HepG2 (cell line): ENCODE measurements around the gene VPS26A. TPM values are rescaled to one million over a fixed set of nuclear protein-coding genes. Genes with fewer than 3 reads are reported as not detected.

Experiments used
- ATAC-seq: fragments of 200-7000 bp; cut with Tn5 transposase; 3 replicates; pipeline ENCODE4 v1.9.1; 2020; ENCODE audit warnings: mild to moderate bottlenecking, moderate library complexity
- BruUV-seq: library from RNA; stranded (reverse); fragments of 400-500 nt; replicated peaks from 2 replicates; lab custom pipeline; 2021; lab: Mats Ljungman, UMichigan
- CTCF ChIA-PET: fragments of 300-600 bp; formaldehyde crosslinking; extraction: SDS; loops from one replicate; lab custom pipeline; 2021; ENCODE audit warnings: low total read pairs, inconsistent platforms, low intra/inter-chr PET ratio; lab: Yijun Ruan, JAX
- POLR2A ChIA-PET: fragments of 350-600 bp; sonication (Branson Sonifier 250); formaldehyde crosslinking; loops from one replicate; lab custom pipeline; 2020; ENCODE audit warnings: antibody characterized with exemption, inconsistent platforms; lab: Yijun Ruan, JAX
- DNase-seq: peaks from one replicate; pipeline ENCODE4 v3.0.0-alpha.2; 2015; ENCODE audit warnings: low spot score
- FAIRE-seq: peaks from 3 replicates; lab custom pipeline; 2011; peaks lifted over from hg19 to GRCh38; lab: Jason Lieb, UNC
- H2AFZ ChIP-seq: one replicate; pipeline ENCODE4 v1.6.1; 2011; ENCODE audit warnings: low read length, inconsistent platforms
- H3K27ac ChIP-seq: fragments of 300-600 bp; 3 replicates; pipeline ENCODE4 v1.8.0; 2011; ENCODE audit warnings: mixed run types, mild to moderate bottlenecking, mixed read lengths, low read length, inconsistent platforms; ENCODE audit not compliant: insufficient read depth; ENCODE audit errors: extremely low read length
- H3K27me3 ChIP-seq, 2 experiments: fragments of 200-600 bp in 1 of 2; 2 replicates in 1 of 2; 3 replicates in 1 of 2; pipeline versions ENCODE4 v1.6.0 to v1.8.0; 2011; ENCODE audit warnings: low read length in 2 of 2, mild to moderate bottlenecking in 2 of 2, moderate library complexity in 2 of 2, inconsistent platforms in 1 of 2; ENCODE audit not compliant: insufficient read depth in 2 of 2, control insufficient read depth in 1 of 2
- H3K36me3 ChIP-seq, 2 experiments: fragments of 200-600 bp in 1 of 2; replicated peaks in 1 of 2; 2 replicates in 1 of 2; 3 replicates in 1 of 2; pipeline versions ENCODE4 v1.5.1 to v1.8.0; 2011; ENCODE audit warnings: low read length in 2 of 2, inconsistent platforms in 1 of 2; ENCODE audit not compliant: insufficient read depth in 2 of 2, control insufficient read depth in 1 of 2
- H3K4me1 ChIP-seq: 2 replicates; pipeline ENCODE4 v1.5.1; 2012; ENCODE audit warnings: low read length, inconsistent platforms; ENCODE audit not compliant: insufficient read depth
- H3K4me2 ChIP-seq: 2 replicates; pipeline ENCODE4 v1.6.0; 2011; ENCODE audit warnings: low read depth, low read length, inconsistent platforms
- H3K4me3 ChIP-seq, 3 experiments: fragments of 200-600 bp in 1 of 3; sonication (generic), shearing (Covaris generic) in 1 of 3; replicated peaks in 1 of 3; 2 replicates each; pipeline ENCODE4 v1.5.1; 2011 to 2016; ENCODE audit warnings: low read length in 3 of 3, inconsistent platforms in 2 of 3, low read depth in 2 of 3, mild to moderate bottlenecking in 2 of 3, control low read depth in 1 of 3, mixed read lengths in 1 of 3; ENCODE audit not compliant: insufficient read depth in 1 of 3
- H3K79me2 ChIP-seq: one replicate; pipeline ENCODE4 v1.6.1; 2011; ENCODE audit warnings: low read length, inconsistent platforms; ENCODE audit not compliant: insufficient read depth
- H3K9ac ChIP-seq: 2 replicates; pipeline ENCODE4 v1.6.0; 2011; ENCODE audit warnings: mild to moderate bottlenecking, low read depth, low read length, inconsistent platforms; ENCODE audit not compliant: insufficient read depth
- H3K9me3 ChIP-seq: 2 replicates; pipeline ENCODE4 v1.5.1; 2012; ENCODE audit warnings: mild to moderate bottlenecking, low read length
- H4K20me1 ChIP-seq: 2 replicates; pipeline ENCODE4 v1.6.0; 2011; ENCODE audit warnings: inconsistent platforms, mild to moderate bottlenecking, low read length, moderate library complexity; ENCODE audit not compliant: insufficient read depth
- GABPA ChIP-seq, 2 experiments: IDR thresholded peaks; 2 replicates each; pipeline ENCODE4 v1.6.1; 2011 to 2016; ENCODE audit warnings: low read depth in 2 of 2, low read length in 1 of 2, missing biosample characterization in 1 of 2, missing genetic modification characterization in 1 of 2
- GFI1 ChIP-seq: sonication (generic); formaldehyde crosslinking; IDR thresholded peaks from 2 replicates; pipeline ENCODE4 v1.5.0; 2020; ENCODE audit warnings: missing genetic modification reagents, mild to moderate bottlenecking, borderline replicate concordance
- MEIS2 ChIP-seq: sonication (generic); formaldehyde crosslinking; IDR thresholded peaks from 2 replicates; pipeline ENCODE4 v1.9.0; 2021; ENCODE audit warnings: mild to moderate bottlenecking, missing genetic modification reagents
- NCOA2 ChIP-seq: sonication (generic); formaldehyde crosslinking; IDR thresholded peaks from 2 replicates; pipeline ENCODE4 v1.8.0; 2022; ENCODE audit warnings: inconsistent platforms
- PPARG ChIP-seq: conservative IDR thresholded peaks from 2 replicates; pipeline ENCODE4 v1.6.1; 2016; ENCODE audit warnings: missing biosample characterization, missing genetic modification reagents
- PRPF4 ChIP-seq: fragments of 200-400 bp; formaldehyde crosslinking; IDR thresholded peaks from 2 replicates; pipeline ENCODE4 v1.6.1; 2016; ENCODE audit warnings: low read length, low read depth; ENCODE audit not compliant: poor library complexity, severe bottlenecking
- SMYD3 ChIP-seq: sonication (generic); formaldehyde crosslinking; IDR thresholded peaks from 2 replicates; pipeline ENCODE4 v1.8.1; 2023; ENCODE audit warnings: mild to moderate bottlenecking, missing genetic modification reagents
- TAF1 ChIP-seq: sonication (generic); formaldehyde crosslinking; IDR thresholded peaks from 2 replicates; pipeline ENCODE4 v1.4.0; 2020; ENCODE audit warnings: missing genetic modification reagents
- TOE1 ChIP-seq: sonication (generic); formaldehyde crosslinking; IDR thresholded peaks from 2 replicates; pipeline ENCODE4 v1.4.0; 2020; ENCODE audit warnings: mild to moderate bottlenecking, missing genetic modification reagents
- ZBTB1 ChIP-seq: sonication (generic); formaldehyde crosslinking; IDR thresholded peaks from 2 replicates; pipeline ENCODE4 v1.4.0; 2020; ENCODE audit warnings: missing genetic modification reagents, borderline replicate concordance
- ZNF550 ChIP-seq: sonication (generic); formaldehyde crosslinking; IDR thresholded peaks from 2 replicates; pipeline ENCODE4 v1.4.0; 2020; ENCODE audit warnings: mild to moderate bottlenecking, missing genetic modification reagents, borderline replicate concordance
- ZNF598 ChIP-seq: sonication (generic); formaldehyde crosslinking; IDR thresholded peaks from 2 replicates; pipeline ENCODE4 v1.5.1; 2020; ENCODE audit warnings: mild to moderate bottlenecking, missing genetic modification reagents, borderline replicate concordance
- WGBS: methylation state at CpG from one replicate; pipeline ENCODE4 v1.1.6; 2017; ENCODE audit warnings: low lambda C conversion rate; 5-methylcytosine and 5-hydroxymethylcytosine counted together
- in situ Hi-C: cut with HindIII; loops from 2 replicates; pipeline ENCODE4 v1.10.0; 2017; ENCODE audit warnings: low pct_unique_long_range_greater_than_20kb; ENCODE audit not compliant: extremely low pct_ligation_motif_present
- intact Hi-C: fragments of 100-400 bp; cut with micrococcal nuclease; formaldehyde crosslinking; loops from one replicate; pipeline ENCODE4 v1.10.0; 2022; ENCODE audit not compliant: unreplicated experiment
- polyA plus RNA-seq, 8 experiments: library from polyadenylated mRNA; depleted of rRNA in 3 of 8; stranded (reverse) in 7 of 8; unstranded in 1 of 8; fragments of >200 nt; fragmentation: Illumina TruSeq in 4 of 8; extraction: Trizol in 4 of 8; gene quantifications; 2 replicates each; pipeline versions ENCODE4 v1.2.1 to v1.2.3, GENCODE V29; 2011 to 2016; ENCODE audit warnings: low read depth in 4 of 8, missing spikeins in 1 of 8, mixed read lengths in 1 of 8; ENCODE audit not compliant: insufficient read depth in 1 of 8
- total RNA-seq, 5 experiments: library from RNA; depleted of rRNA; stranded (reverse); fragments of >200 nt; fragmentation: Illumina TruSeq; extraction: Trizol; gene quantifications; 2 replicates each; pipeline ENCODE4 v1.2.3, GENCODE V29; 2016; ENCODE audit warnings: low read depth in 1 of 5
- TF ChIP-seq, protein P1 (sequence below): sonication (generic); formaldehyde crosslinking; IDR thresholded peaks from 2 replicates; pipeline ENCODE4 v1.4.0; 2020; ENCODE audit warnings: missing genetic modification reagents, borderline replicate concordance
- TF ChIP-seq, protein P2 (sequence below): sonication (generic); formaldehyde crosslinking; IDR thresholded peaks from 2 replicates; pipeline ENCODE4 v1.4.0; 2020; ENCODE audit warnings: missing genetic modification reagents

The VPS26A gene
- total and polyA plus RNA-seq, 2 of the 13 experiments (the other 11 are each of a cell fraction or from before 2014, with no cell fraction given): 12.9 to 32.6 TPM

- Histone ChIP-seq H3K9me3 (no peaks in the 10 kb centered on the region), H3K27ac (no peak overlapping the region), H3K4me3 (no peak overlapping the region), H2AFZ (no peak overlapping the region)
- CTCF ChIA-PET: interaction anchor here (1.9 kb wide), 1 partner anchor 86 kb away, joined by 4 read pairs; no protein-coding TSS in a partner anchor
- FAIRE-seq (no peak), DNase-seq (no peak)
- WGBS: 27% methylated on average over 8 of the region's 8 CpGs
- TF ChIP-seq NCOA2 (CRISPR knock-in tag) (no peak), PRPF4 (no peak), PPARG (CRISPR knock-in tag) (no peak), ZBTB1 (CRISPR knock-in tag) (no peak), ZNF598 (no peak), GFI1 (CRISPR knock-in tag) (no peak), ZNF550 (no peak), TOE1 (CRISPR knock-in tag) (no peak), GABPA (IDR thresholded peaks at IDR 0.05; ENCODE audit: low read depth, low read length) (no peak), GABPA (CRISPR knock-in tag; IDR thresholded peaks at IDR 0.05; ENCODE audit: low read depth) (no peak), TAF1 (CRISPR knock-in tag) (no peak), MEIS2 (CRISPR knock-in tag) (no peak), SMYD3 (CRISPR knock-in tag) (no peak)
- TF ChIP-seq, protein P1, sequence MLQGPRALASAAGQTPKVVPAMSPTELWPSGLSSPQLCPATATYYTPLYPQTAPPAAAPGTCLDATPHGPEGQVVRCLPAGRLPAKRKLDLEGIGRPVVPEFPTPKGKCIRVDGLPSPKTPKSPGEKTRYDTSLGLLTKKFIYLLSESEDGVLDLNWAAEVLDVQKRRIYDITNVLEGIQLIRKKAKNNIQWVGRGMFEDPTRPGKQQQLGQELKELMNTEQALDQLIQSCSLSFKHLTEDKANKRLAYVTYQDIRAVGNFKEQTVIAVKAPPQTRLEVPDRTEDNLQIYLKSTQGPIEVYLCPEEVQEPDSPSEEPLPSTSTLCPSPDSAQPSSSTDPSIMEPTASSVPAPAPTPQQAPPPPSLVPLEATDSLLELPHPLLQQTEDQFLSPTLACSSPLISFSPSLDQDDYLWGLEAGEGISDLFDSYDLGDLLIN (CRISPR knock-in tag): no peak
- TF ChIP-seq, protein P2, sequence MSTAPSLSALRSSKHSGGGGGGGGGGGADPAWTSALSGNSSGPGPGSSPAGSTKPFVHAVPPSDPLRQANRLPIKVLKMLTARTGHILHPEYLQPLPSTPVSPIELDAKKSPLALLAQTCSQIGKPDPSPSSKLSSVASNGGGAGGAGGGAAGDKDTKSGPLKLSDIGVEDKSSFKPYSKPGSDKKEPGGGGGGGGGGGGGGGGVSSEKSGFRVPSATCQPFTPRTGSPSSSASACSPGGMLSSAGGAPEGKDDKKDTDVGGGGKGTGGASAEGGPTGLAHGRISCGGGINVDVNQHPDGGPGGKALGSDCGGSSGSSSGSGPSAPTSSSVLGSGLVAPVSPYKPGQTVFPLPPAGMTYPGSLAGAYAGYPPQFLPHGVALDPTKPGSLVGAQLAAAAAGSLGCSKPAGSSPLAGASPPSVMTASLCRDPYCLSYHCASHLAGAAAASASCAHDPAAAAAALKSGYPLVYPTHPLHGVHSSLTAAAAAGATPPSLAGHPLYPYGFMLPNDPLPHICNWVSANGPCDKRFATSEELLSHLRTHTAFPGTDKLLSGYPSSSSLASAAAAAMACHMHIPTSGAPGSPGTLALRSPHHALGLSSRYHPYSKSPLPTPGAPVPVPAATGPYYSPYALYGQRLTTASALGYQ (CRISPR knock-in tag): no peak
- TF ChIP-seq, all 625 proteins: peak for 0
- no peaks in the 10 kb centered on the region for H3K79me2 ChIP-seq
- H3K36me3 ChIP-seq: no peaks in the 10 kb centered on the region
- H3K9ac ChIP-seq: no peak overlapping the region
- intact Hi-C loops: loop anchor here (5.0 kb wide), 1 partner anchor 134 kb away; the partner anchor contains the start of gene DDX21
- in situ Hi-C loops: loop anchor here (5.0 kb wide), 1 partner anchor 84 kb away; no protein-coding TSS in a partner anchor
- H4K20me1 ChIP-seq: no peaks in the 10 kb centered on the region
- POLR2A ChIA-PET: no interaction called here
- H3K4me2 ChIP-seq: peak overlapping the region; percentile 33
- peaks cover 10% of the 10 kb centered on the region; the same call in 1 of the 2 replicates for H3K4me1 ChIP-seq
- no peak for ATAC-seq
- no peaks in the 10 kb centered on the region; a peak in 1 of 5 replicates for H3K27me3 ChIP-seq
- no TSS peak for BruUV-seq
Observed at GRCh38 chr10:69091143-69091651, 32.8 kb upstream of the VPS26A start.
